ENCODE measurements around the gene YBX1. TPM values are rescaled to one million over a fixed set of nuclear protein-coding genes. Genes with fewer than 3 reads are reported as not detected.

Gene YBX1
- total and polyA plus RNA-seq, 2 of the 13 experiments (the other 11 are each of a cell fraction or from before 2014, with no cell fraction given), result 339 to 628 TPM

- TF ChIP-seq, protein P1, sequence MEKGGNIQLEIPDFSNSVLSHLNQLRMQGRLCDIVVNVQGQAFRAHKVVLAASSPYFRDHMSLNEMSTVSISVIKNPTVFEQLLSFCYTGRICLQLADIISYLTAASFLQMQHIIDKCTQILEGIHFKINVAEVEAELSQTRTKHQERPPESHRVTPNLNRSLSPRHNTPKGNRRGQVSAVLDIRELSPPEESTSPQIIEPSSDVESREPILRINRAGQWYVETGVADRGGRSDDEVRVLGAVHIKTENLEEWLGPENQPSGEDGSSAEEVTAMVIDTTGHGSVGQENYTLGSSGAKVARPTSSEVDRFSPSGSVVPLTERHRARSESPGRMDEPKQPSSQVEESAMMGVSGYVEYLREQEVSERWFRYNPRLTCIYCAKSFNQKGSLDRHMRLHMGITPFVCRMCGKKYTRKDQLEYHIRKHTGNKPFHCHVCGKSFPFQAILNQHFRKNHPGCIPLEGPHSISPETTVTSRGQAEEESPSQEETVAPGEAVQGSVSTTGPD (CRISPR knock-in tag; IDR thresholded peaks at IDR 0.05), result no peak
- TF ChIP-seq ZNF556 (CRISPR knock-in tag; IDR thresholded peaks at IDR 0.05; ENCODE audit: borderline replicate concordance) (0 out of 2 replicates have a peak, but pooled peaks have one; percentile 28), ARID4A (CRISPR knock-in tag; IDR thresholded peaks at IDR 0.05; ENCODE audit: borderline replicate concordance) (peak; percentile 46; the same call in 1 of the 2 replicates), ZNF124 (CRISPR knock-in tag; IDR thresholded peaks at IDR 0.05) (peak; percentile 73; the same call in 1 of the 2 replicates)
- TF ChIP-seq, protein P2, sequence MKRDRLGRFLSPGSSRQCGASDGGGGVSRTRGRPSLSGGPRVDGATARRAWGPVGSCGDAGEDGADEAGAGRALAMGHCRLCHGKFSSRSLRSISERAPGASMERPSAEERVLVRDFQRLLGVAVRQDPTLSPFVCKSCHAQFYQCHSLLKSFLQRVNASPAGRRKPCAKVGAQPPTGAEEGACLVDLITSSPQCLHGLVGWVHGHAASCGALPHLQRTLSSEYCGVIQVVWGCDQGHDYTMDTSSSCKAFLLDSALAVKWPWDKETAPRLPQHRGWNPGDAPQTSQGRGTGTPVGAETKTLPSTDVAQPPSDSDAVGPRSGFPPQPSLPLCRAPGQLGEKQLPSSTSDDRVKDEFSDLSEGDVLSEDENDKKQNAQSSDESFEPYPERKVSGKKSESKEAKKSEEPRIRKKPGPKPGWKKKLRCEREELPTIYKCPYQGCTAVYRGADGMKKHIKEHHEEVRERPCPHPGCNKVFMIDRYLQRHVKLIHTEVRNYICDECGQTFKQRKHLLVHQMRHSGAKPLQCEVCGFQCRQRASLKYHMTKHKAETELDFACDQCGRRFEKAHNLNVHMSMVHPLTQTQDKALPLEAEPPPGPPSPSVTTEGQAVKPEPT (CRISPR knock-in tag; IDR thresholded peaks at IDR 0.05; ENCODE audit: low read depth), result peak; percentile 71; the same call in 1 of the 2 replicates
- TF ChIP-seq, protein P3, sequence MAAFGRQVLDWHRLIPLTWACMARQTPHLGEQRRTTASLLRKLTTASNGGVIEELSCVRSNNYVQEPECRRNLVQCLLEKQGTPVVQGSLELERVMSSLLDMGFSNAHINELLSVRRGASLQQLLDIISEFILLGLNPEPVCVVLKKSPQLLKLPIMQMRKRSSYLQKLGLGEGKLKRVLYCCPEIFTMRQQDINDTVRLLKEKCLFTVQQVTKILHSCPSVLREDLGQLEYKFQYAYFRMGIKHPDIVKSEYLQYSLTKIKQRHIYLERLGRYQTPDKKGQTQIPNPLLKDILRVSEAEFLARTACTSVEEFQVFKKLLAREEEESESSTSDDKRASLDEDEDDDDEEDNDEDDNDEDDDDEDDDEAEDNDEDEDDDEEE (CRISPR knock-in tag; IDR thresholded peaks at IDR 0.05), result no peak
Observed at GRCh38 chr1:42739753-42740700, 57.8 kb downstream of the YBX1 start, which contains the start of gene CLDN19 (continued).

All from HepG2 (cell line).